Measurements from ENCODE around the gene INTS15.
A peak's percentile ranks its signal among the peaks of the same experiment; 100 is the strongest.
"Not testable (repeated sequence)": the region's sequence is repeated elsewhere in the genome, so short reads cannot be mapped to it uniquely, and the experiment has no call there.

The INTS15 gene

GRCh38 chr7:6563936-6564770, 25.7 kb upstream of the INTS15 start:
- in situ Hi-C loops (cut with HindIII; ENCODE audit: low pct_unique_long_range_greater_than_20kb, low sequenced_read_pairs), result no loop called here
- TF ChIP-seq JUND (IDR thresholded peaks at IDR 0.05; ENCODE audit: low read depth), result no peak
- DNase-seq (ENCODE audit: low read depth in 1 of 2, low spot score in 1 of 2), result no peak

- DNase-seq (ENCODE audit: low read depth in 1 of 2, low spot score in 1 of 2), result no peak
- TF ChIP-seq JUND (IDR thresholded peaks at IDR 0.05; ENCODE audit: low read depth), result no peak
- in situ Hi-C loops (cut with HindIII; ENCODE audit: low pct_unique_long_range_greater_than_20kb, low sequenced_read_pairs), result no loop called here
Observed at GRCh38 chr7:6565655-6566054, 24.2 kb upstream of the INTS15 start.

GRCh38 chr7:6567886-6568285, 21.9 kb upstream of the INTS15 start:
- in situ Hi-C loops (cut with HindIII; ENCODE audit: low pct_unique_long_range_greater_than_20kb, low sequenced_read_pairs), result no loop called here
- DNase-seq (ENCODE audit: low read depth in 1 of 2, low spot score in 1 of 2), result no peak
- TF ChIP-seq JUND (IDR thresholded peaks at IDR 0.05; ENCODE audit: low read depth), result no peak

GRCh38 chr7:6571160-6571779, 18.6 kb upstream of the INTS15 start:
- peak in 1 of 2 experiments; percentile 35 for DNase-seq (ENCODE audit: low read depth in 1 of 2, low spot score in 1 of 2)
- in situ Hi-C loops (cut with HindIII; ENCODE audit: low pct_unique_long_range_greater_than_20kb, low sequenced_read_pairs), result no loop called here
- TF ChIP-seq JUND (IDR thresholded peaks at IDR 0.05; ENCODE audit: low read depth), result no peak

GRCh38 chr7:6575281-6576023, 14.4 kb upstream of the INTS15 start:
- TF ChIP-seq JUND (IDR thresholded peaks at IDR 0.05; ENCODE audit: low read depth), result no peak
- DNase-seq (ENCODE audit: low read depth in 1 of 2, low spot score in 1 of 2), result no peak
- in situ Hi-C loops (cut with HindIII; ENCODE audit: low pct_unique_long_range_greater_than_20kb, low sequenced_read_pairs), result no loop called here

GRCh38 chr7:6576024-6576866, 13.6 kb upstream of the INTS15 start:
- no peak for DNase-seq (ENCODE audit: low read depth in 1 of 2, low spot score in 1 of 2)
- in situ Hi-C loops (cut with HindIII; ENCODE audit: low pct_unique_long_range_greater_than_20kb, low sequenced_read_pairs), result no loop called here
- TF ChIP-seq JUND (IDR thresholded peaks at IDR 0.05; ENCODE audit: low read depth), result no peak

GRCh38 chr7:6576867-6577368, 12.9 kb upstream of the INTS15 start:
- in situ Hi-C loops (cut with HindIII; ENCODE audit: low pct_unique_long_range_greater_than_20kb, low sequenced_read_pairs); DNase-seq (ENCODE audit: low read depth in 1 of 2, low spot score in 1 of 2): not testable (repeated sequence)

GRCh38 chr7:6577369-6578113, 12.3 kb upstream of the INTS15 start, which contains the start of gene ZDHHC4:
TSS of gene ZDHHC4 (plus strand) at chr7:6577454. CDS start at chr7:6580562, 3,108 bp downstream.
- TF ChIP-seq JUND (IDR thresholded peaks at IDR 0.05; ENCODE audit: low read depth), result no peak
- in situ Hi-C loops (cut with HindIII; ENCODE audit: low pct_unique_long_range_greater_than_20kb, low sequenced_read_pairs), result no loop called here
- DNase-seq (ENCODE audit: low read depth in 1 of 2, low spot score in 1 of 2), result peak; percentile 91 to 97

GRCh38 chr7:6578114-6579084, 11.4 kb upstream of the INTS15 start:
- no peak for DNase-seq (ENCODE audit: low read depth in 1 of 2, low spot score in 1 of 2)
- TF ChIP-seq JUND (IDR thresholded peaks at IDR 0.05; ENCODE audit: low read depth), result no peak
- in situ Hi-C loops (cut with HindIII; ENCODE audit: low pct_unique_long_range_greater_than_20kb, low sequenced_read_pairs), result no loop called here

- DNase-seq (ENCODE audit: low read depth in 1 of 2, low spot score in 1 of 2), result peak in 1 of 2 experiments; percentile 50
- TF ChIP-seq JUND (IDR thresholded peaks at IDR 0.05; ENCODE audit: low read depth), result no peak
- in situ Hi-C loops (cut with HindIII; ENCODE audit: low pct_unique_long_range_greater_than_20kb, low sequenced_read_pairs), result no loop called here
Observed at GRCh38 chr7:6579446-6579845, 10.4 kb upstream of the INTS15 start.

- in situ Hi-C loops (cut with HindIII; ENCODE audit: low pct_unique_long_range_greater_than_20kb, low sequenced_read_pairs); DNase-seq (ENCODE audit: low read depth in 1 of 2, low spot score in 1 of 2): not testable (repeated sequence)
Observed at GRCh38 chr7:6585746-6586432, 3.9 kb upstream of the INTS15 start.

All from T47D (cell line).